HG03039 (cell line): ENCODE measurements around the gene TAF4.

ENCODE experiments used
- ATAC-seq: cut with Tn5 transposase; IDR thresholded peaks from one replicate; pipeline ENCODE4 v1.9.1; 2021; ENCODE audit warnings: mild to moderate bottlenecking, moderate library complexity; ENCODE audit not compliant: unreplicated experiment

TAF4 gene

DNA sequence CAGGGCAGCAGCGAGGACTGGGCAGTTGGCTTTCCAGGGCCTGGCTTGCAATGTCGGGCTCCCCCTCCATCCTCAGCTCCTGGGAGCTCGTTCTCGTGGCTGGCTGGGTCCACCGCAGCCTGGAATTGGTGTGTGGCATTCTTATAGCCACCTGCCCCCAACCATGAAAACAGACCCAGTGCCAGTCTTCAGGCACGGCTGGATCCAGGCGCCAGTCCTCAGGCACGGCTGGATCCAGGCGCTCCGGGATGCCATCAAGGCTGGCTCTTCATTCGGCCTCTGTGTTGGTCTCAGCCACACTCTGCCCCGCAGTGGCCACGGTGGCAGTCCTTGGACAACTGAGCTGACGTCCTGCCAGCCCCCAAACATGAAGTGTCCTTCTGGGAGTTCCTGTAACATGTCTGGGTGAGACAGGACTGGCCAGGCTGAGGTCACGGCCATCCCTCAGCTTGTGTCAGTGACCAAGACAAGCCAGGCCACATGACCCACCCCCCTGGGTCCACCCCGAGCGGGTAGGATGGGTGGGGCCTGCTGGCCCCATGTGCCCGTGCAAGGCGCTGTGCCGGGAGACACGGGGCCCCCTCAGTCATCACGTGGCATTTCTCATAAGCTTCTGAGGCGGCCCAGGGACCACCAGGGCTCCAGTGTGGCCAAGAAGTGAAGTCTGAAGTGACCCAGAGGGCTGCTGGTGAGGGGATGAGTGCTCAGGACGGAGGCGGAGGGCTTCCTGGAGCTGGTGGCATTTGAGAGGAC is 99.0 kb downstream of the TAF4 start:
- no peak for ATAC-seq

DNA sequence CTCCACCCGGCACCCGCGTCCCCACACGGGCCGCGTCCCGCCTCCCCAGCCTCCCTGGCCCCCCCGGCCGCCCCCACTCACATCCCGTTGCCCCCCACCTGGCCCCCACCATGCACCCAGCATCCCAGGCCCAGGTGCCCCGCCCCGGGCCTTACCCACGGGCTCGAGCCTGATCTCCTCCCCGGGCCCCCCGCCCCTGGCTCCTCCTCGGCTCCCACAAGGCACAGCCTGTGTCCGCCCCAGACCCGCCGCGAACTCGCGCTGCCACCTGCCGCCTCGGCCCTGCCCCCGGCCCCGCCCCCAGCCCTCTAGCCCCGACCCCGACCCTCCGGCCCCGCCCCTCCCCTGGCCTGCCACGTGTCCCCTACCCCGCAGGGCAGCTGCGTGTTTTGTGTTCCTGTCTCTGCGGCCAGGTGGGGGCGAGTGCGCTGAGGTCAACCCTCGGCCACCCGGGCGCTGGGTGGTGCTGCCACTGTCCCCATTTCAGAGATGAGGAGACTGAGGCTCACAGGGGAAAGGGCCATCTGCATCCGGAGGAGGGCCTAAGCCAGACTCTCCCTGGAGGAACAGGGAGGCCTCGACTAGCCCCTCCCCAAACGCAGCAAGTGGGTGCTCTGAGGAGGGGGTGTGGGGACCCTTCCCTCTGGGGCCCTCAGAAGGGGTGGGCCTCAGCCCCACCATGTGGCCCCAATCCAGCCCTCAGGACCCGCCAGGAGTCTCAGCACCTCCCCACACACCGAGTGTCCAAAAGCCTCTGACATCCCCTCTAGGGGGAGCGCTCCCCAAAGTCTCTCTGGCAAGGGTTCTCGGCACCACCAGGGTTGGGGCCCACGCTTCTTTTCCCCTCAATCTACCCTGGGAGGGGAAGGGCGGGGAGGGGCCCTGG is 99.8 kb downstream of the TAF4 start:
- no peak for ATAC-seq

DNA sequence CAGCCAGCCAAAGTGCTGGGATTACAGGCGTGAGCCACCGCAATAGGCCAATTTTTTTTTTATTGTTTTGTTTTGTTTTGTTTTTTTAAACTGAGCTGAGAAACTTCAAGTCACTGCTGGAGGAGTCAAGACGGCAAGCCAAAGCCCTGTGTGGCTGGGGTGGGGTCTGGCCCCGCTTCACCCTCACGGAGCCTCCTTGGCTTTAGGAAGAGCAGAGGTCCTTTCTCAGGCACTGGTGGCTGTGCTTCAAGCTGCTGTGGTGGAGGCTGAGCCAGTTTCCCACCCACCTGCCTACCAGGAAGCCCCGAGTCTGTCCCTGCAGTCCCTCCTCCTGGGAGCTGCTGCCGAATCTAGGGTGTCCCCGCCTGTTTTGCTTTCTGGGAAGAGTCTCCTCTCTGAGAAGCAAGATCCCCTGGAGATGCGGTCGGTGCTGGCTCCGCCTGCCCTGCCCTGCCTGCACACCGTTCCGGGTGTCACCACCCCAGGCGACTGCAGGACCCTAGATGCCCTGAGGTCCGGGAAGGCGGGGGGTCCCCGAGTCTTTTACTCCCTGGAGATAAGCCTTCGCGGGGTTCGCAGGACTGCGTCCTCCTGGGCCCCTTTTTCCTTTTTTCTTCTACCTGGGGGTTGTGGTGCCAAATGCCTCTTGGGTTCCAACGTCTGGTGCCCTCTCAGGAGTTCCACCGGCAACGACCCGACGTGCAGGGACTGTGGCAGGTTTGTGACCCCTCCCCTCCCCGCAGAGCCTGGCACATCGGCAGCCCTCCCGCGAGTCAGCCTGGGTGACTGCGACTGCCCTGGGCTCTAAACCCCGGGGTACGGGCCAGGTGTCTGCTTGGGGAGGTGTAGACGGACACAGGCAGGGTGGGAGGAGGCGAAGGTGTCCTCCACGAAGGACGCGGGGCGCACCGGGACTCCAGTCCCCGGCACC is 100.7 kb downstream of the TAF4 start:
- no peak for ATAC-seq

DNA sequence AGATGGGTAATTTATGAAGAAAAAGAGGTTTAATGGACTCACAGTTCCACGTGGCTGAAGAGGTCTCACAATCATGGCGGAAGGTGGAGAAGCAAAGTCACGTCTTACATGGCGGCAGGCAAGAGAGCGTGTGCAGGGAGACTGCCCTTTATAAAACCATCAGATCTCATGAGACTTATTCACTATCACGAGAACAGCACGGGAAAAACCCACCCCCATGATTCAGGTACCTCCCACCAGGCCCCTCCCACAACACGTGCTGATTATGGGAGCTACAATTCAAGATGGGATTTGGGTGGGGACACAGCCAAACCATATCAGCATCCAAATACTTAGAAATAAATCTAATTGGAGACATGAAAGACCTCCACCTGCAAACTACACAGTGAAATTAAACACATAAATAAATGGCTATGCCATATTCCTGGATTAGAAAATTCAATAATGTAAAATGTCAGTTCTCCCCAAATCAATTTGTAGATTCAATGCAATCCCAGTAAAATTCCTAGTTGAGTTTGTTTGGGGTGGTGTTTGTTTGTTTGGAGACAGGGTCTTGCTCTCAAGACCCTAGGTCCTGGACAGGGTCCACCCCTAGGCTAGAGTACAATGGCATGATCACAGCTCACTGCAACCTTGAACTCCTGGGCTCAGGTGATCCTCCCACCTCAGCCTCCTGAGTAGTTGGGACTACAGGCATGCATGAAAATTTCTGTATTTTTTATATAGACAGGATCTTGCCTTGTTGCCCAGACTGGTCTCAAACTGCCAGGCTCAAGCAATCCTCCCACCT is 101.6 kb downstream of the TAF4 start:
- no peak for ATAC-seq

DNA sequence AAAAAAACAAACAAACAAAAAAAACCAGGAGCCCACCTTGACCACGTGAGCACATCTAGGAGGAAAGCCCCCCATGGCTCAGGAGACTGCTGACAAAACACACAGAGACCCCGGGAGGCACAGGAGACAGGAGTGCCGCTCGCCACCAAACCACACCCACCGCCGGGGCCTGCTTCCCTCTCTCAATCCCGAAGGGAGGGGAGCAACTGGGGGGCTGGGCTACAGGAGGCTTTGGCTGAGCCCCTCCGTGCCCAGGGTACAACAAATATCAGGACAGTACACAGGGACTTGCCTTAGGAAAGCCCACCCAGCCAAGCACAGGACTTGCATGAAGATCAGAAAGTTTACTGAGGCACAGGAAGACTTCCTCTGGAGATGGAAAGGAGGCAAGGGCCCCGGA is 102.5 kb downstream of the TAF4 start:
- ATAC-seq: no peak

DNA sequence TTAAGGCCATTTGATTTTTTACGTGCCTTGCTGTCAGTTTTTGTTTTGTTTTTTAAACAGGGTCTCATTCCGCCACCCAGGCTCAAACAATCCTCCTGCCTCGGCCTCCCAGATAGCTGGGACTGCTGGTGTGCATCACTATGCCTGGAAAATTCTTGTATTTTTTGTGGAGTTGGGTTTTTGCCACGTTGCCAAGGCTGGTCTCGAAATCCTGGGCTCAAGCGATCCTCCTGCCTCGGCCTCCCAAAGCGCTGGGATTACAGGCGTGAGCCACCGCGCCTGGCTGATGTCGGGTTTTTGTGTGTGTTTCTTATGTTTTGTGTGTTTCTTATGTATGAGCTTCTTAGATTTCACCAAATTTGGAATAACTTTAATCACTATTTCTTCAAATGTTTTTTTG is 104.8 kb downstream of the TAF4 start:
- ATAC-seq: no peak

DNA sequence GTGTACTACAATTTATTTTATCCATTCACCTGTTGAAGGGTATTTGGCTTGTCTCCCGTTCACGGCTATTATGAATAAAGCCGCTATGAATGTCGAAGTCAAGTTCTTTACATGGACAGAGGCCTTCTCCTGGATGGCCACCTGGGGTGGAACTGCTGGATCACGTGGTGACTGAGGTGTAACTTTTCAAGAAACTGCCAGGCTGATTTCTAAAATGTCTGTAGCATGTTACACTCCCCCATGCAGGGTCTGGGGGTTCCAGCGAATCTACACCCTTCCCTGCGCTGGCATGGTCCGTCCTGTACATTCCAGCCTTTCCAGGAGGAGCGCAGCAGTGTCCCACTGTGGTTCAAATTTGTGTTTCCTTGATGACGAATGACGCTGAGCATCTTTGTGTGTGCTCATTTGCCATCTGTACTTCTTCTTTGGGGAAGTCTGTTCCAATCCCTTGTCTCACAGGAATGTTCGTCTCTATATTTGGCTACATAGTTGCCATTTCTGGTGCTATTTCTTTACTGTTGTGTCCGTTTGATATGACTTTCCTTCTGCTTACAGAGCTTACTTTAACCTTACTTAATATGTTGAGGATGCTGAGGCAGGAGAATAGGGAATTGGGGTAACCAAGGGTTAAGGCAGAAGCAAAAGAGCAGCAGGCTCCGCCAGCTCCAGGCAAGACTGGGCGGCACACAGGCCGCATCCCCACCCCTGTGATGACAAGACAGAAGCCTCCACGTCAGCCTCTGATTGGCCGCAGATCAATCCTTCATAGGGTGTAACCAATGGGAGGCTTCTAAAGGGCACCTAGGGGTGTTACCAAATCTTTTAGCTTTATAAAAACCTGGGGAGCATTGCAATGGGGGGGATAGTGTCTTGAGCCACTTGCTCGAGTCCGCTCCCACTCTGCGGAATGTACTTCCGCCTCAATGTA is 106.6 kb downstream of the TAF4 start:
- no peak for ATAC-seq

DNA sequence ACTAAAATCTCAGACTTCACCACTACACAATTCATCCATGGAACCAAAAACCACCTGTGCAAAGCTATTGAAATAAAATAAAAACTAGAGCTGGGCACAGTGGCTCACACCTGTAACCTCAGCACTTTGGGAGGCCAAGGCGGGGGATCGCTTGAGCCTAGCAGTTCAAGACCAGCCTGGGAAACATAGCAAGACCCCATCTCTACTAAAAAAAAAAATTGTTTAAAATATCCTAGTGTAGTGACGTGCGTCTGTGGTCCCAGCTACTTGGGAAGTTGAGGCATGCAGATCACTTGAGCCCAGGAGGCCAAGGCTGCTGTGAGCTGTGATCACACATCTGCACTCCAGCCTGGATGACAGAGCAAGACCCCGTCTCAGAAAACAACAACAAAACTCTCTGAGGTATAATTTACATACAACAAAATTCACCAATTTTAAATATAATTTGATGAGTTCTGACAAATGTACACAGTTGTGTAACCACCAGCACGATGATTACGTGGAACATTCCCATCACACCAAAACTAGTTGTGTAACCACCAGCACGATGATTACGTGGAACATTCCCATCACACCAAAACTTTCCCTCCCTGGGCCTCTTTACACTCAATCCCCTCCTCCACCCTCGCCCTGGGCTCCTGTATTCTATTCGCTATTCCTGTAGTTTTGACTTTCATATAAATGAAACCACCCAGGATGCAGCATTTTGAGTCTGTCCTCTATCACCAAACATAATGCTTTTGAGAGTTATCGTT is 107.5 kb downstream of the TAF4 start:
- ATAC-seq: no peak

DNA sequence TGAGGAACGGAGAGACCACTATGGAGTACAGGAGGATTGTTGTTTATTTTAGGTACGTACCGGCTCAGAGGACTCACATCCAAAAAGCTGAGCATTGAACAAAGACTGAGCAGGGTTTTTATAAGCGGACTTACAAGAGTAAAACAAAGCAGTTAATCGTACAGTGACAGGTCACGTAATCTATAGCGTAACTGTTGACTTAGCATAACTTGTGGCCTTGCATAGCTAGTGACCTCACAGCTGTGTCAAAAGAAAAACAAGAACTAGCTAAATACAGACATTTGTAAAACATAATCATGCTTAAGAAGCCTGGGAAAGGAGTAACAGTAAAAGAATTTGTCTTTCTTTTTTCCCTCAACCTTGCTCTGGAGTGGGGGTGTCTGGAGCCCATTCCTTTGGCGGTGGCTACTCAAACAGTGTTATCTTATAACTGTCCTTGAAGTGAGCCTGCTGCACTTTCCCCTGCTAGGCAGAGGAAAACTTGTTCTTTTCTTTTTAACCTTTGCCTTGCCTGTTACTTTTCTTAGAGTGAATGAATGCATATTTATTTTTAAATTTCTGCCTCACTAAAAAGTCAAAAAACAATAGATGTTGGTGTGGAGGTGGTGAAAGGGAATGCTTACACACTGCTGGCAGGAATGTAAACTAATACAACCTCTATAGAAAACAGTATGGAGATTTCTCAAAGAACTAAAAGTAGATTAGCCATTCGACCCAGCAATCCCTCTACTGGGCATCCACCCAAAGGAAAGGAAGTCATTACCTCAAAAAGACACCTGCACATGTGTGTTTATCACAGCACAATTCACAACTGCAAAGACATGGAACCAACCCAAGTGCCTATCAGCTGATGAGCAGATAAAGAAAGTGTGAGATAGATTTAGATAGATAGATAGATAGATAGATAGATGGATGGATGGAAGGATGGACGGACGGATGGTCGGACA is 109.0 kb downstream of the TAF4 start:
- ATAC-seq: no peak

DNA sequence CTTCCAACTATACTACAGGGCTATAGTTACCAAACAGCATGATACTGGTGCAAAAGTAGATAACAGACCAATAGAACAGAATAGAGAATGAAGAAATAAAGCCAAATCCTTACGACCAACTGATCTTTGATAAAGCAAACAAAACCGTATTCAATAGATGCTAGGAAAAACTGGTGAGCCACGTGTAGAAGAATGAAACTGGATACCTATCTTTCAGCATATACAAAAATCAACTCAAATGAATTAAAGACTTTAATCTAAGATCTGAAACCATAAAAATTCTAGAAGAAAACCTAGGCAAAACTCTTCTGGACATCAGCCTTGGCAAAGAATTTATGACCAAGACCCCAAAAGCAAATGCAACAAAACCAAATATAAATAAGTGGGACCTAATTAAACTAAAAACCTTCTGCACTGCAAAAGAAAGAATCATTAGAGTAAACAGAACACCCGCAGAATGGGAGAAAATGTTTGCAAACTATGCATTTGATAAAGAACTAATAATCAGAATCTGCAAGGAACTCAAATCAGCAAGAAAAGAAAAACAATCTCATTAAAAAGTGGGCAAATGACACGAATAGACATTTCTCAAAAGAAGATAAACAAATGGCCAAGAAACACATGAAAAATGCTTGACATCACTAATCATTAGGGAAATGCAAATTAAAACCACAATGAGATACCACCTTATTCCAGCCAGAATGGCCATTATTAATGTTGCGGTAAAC is 109.8 kb downstream of the TAF4 start:
- no peak for ATAC-seq

DNA sequence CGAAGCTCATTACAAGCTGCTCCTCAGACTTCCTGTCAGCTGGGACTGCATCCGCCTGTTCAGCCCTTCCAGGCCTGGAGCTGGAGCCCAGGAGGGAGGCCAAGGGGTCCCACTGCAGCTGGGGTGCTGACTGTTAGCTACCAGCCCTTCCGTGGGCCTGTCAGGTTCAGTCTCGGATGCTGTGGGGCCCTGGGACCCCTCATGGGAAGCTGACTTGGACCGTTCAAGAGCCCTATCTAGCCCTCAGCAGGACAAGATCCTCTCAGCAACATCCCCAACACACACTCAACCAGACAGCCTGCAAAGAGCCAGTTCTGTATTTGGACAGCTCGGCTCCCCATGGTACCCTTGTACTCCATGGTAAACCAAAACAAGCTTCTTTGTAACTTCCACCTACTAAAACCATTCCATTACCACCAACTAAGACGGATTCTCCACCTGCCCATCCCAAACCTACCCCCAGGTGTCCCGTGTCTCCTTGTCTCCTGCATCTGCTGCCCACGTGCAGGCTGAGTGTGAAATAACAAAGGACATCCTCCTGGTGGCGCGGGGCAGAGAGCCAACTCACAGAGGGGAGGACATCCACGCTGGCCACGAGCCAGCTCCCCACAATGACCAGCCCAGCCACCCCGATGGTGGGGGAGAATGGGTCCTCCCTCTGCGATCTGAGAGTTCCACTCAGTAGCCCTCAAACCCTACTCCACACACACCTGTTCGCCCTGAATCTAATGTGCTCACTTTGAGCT is 111.2 kb downstream of the TAF4 start:
- ATAC-seq: no peak

DNA sequence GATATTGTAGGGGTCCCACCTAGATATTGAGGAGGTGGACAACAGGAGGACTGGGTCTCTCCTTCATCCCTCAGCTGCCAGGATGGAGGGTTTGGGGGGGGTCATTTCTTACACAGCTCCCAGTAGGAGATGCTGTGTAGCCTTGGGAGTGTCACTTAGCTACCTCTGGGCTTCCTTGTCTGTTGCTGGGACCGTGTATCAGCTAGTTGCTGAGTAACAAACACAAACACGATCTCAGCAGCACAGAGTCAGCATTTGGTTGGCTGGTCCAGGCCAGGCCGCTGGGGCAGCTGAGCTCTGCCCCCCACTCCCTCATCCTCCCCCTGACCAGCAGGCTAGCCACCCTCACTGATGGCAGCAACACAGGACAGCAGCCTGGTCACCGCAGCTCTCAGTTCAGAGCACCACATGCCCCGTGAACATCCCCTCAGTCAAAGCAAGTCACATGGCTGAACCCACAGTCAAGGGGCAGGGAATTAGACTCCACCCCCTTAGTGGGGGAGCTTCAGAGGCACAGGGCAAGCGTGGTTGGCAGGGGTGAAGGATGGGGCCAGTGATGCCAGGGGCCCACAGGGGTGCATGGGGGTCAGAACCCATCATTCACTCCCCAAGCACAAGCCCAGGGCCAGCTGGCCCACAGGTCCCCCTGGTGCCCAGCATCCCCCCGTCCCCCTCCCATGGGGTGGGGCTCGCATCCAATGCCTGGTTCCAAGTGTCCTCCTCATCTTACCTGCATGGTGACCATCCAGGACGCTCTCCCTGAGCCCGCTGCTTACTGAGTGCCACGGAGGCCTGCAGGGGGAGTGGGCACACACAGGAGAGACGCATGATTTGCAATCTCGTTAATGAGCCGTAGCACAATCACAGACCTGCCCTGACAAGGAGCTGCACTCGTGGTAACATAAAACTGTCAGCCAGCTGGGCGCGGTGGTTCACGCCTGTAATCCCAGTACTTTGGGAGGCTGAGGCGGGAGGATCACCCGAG is 112.4 kb downstream of the TAF4 start:
- no peak for ATAC-seq

DNA sequence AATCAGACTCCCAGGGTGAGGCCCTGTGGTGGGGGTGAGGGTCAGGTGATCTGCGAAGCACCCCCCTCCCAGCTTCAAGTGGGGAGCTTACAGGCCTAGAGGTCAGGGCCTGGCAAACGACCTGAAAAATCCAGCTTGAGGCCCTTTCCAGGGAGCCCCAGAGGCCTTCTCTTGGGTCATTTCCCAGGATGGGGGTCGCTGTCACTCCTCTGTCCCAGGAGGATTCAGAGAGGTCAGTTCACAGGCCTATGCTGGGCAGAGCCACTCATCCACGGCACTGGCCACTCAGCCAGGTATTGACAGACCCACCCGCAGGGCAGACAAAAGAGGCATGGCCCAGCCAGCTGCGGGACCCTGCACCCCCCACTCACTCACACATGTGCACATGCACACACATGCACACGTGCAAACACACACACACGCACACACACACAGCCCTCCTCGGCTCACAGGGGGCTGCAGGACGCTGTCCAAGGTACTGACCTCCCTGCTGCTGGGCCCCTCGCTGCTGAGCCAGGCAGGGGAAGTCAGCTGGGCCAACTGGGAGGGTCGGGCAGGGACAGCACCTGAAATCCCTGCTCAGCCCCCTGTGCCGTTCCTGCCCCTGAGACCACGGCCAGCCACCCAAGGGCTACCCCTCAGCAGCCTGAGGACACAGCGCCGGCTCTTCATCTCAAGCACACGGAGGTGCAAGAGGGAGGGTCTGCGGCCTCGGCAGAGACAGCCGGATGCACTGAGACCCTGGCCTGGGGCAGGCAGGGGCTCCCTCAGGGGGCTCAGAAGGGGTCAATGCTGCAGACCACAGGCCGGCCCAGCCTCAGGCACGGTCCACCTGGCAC is 113.8 kb downstream of the TAF4 start:
- ATAC-seq: no peak

DNA sequence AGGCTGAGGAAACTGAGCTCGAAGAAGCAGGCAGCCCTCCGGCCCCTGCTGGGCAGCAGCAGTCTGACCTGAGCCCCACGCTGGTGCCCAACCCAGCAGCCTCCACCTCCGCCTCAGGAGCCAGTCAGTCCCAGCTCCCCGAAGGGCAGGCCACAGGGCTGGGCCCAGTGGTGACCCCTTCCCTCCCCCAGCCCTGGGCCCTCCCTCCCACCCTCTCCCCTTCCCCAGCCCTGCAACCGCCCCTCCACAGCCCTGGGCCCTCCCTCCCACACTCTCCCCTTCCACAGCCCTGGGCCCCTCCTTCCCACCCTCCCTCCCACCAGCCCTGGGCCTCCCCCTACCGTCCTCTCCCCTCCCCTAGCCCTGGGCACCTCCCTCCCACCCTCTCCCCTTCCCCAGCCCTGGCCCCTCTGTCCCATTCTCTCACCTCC is 115.0 kb downstream of the TAF4 start:
- ATAC-seq: no peak
